Duodenal mucosa (tissue), 2 donors: ENCODE results near the gene TMEM178B.
"Not testable (repeated sequence)": the region's sequence is repeated elsewhere in the genome, so short reads cannot be mapped to it uniquely, and the experiment has no call there.

ENCODE experiments used
- H3K27ac ChIP-seq: one replicate; pipeline ENCODE4 v1.7.0; 2013; ENCODE audit warnings: low read depth, low read length
- H3K27me3 ChIP-seq, 2 donors: one replicate each; pipeline ENCODE4 v1.7.0; 2013; ENCODE audit warnings: low read length in 2 of 2, control low read depth in 1 of 2; ENCODE audit not compliant: insufficient read depth in 2 of 2, control insufficient read depth in 1 of 2
- H3K36me3 ChIP-seq, 2 donors: one replicate each; pipeline ENCODE4 v1.7.0; 2013; ENCODE audit warnings: low read length in 2 of 2, control low read depth in 1 of 2; ENCODE audit not compliant: insufficient read depth in 2 of 2, control insufficient read depth in 1 of 2
- H3K4me1 ChIP-seq, 2 donors: one replicate each; pipeline ENCODE4 v1.7.0; 2013; ENCODE audit warnings: low read length in 2 of 2, control low read depth in 1 of 2; ENCODE audit not compliant: insufficient read depth in 2 of 2, control insufficient read depth in 1 of 2
- H3K4me3 ChIP-seq, 2 donors: one replicate each; pipeline ENCODE4 v1.7.0; 2013; ENCODE audit warnings: low read length in 2 of 2, low read depth in 1 of 2
- H3K9ac ChIP-seq, 2 donors: one replicate each; pipeline ENCODE4 v1.7.0; 2013; ENCODE audit warnings: low read length in 2 of 2, low read depth in 1 of 2
- H3K9me3 ChIP-seq, 2 donors: one replicate each; pipeline ENCODE4 v1.7.0; 2013; ENCODE audit warnings: low read length in 2 of 2, control low read depth in 1 of 2; ENCODE audit not compliant: control insufficient read depth in 1 of 2

The TMEM178B gene

GRCh38 chr7:141045126-141045841 is 28.6 kb upstream of the TMEM178B start:
- Histone ChIP-seq H3K4me3 (no peak overlapping the region), H3K9me3 (no peaks in the 10 kb centered on the region), H3K27ac (no peak overlapping the region), H3K36me3 (no peaks in the 10 kb centered on the region), H3K4me1 (no peaks in the 10 kb centered on the region), H3K9ac (no peak overlapping the region), H3K27me3 (no peaks in the 10 kb centered on the region)

- H3K4me3 ChIP-seq = no peak overlapping the region
- no peaks in the 10 kb centered on the region for H3K27me3 ChIP-seq
- no peak overlapping the region for H3K9ac ChIP-seq
- no peaks in the 10 kb centered on the region for H3K4me1 ChIP-seq
- no peak overlapping the region for H3K27ac ChIP-seq
- no peaks in the 10 kb centered on the region for H3K36me3 ChIP-seq
- H3K9me3 ChIP-seq = no peaks in the 10 kb centered on the region
Measured at GRCh38 chr7:141045842-141046620, 27.8 kb upstream of the TMEM178B start.

- Histone ChIP-seq H3K9ac (no peak overlapping the region), H3K4me1 (no peaks in the 10 kb centered on the region), H3K27me3 (peaks cover 0 to 9% of the 10 kb centered on the region in 2 donors), H3K4me3 (no peak overlapping the region), H3K27ac (no peak overlapping the region), H3K9me3 (no peaks in the 10 kb centered on the region), H3K36me3 (no peaks in the 10 kb centered on the region)
Measured at GRCh38 chr7:141053626-141054025, 20.2 kb upstream of the TMEM178B start.

- no peak overlapping the region for H3K4me3 ChIP-seq
- H3K27me3 ChIP-seq = peaks cover 0 to 9% of the 10 kb centered on the region in 2 donors
- H3K27ac ChIP-seq = no peak overlapping the region
- H3K9me3 ChIP-seq = no peaks in the 10 kb centered on the region
- H3K9ac ChIP-seq = no peak overlapping the region
- no peaks in the 10 kb centered on the region for H3K4me1 ChIP-seq
- no peaks in the 10 kb centered on the region for H3K36me3 ChIP-seq
Measured at GRCh38 chr7:141055146-141055545, 18.7 kb upstream of the TMEM178B start.

GRCh38 chr7:141057788-141058187 is 16.1 kb upstream of the TMEM178B start:
- H3K36me3 ChIP-seq = no peaks in the 10 kb centered on the region
- H3K9ac ChIP-seq = no peak overlapping the region
- no peaks in the 10 kb centered on the region for H3K9me3 ChIP-seq
- H3K27ac ChIP-seq = no peak overlapping the region
- no peak overlapping the region for H3K4me3 ChIP-seq
- peaks cover 0 to under 1% of the 10 kb centered on the region in 2 donors for H3K27me3 ChIP-seq
- H3K4me1 ChIP-seq = no peaks in the 10 kb centered on the region

GRCh38 chr7:141067856-141068255 is 6.0 kb upstream of the TMEM178B start:
- H3K9me3 ChIP-seq, H3K4me3 ChIP-seq: not testable (repeated sequence)

GRCh38 chr7:141071260-141071854 is 2.5 kb upstream of the TMEM178B start:
- Histone ChIP-seq H3K4me1 (peaks cover 14 to 20% of the 10 kb centered on the region in 2 donors), H3K9me3 (no peaks in the 10 kb centered on the region), H3K27me3 (peaks cover 52 to 53% of the 10 kb centered on the region in 2 donors), H3K36me3 (no peaks in the 10 kb centered on the region), H3K9ac (no peak overlapping the region), H3K27ac (no peak overlapping the region), H3K4me3 (peak overlapping the region; percentile 57 to 60)

More at GRCh38 chr7:141067856-141068255, 6.0 kb upstream of the TMEM178B start:
- not testable (repeated sequence) for H3K27ac ChIP-seq, H3K9ac ChIP-seq, H3K36me3 ChIP-seq
- Histone ChIP-seq H3K4me1 (peaks cover 14 to 15% of the 10 kb centered on the region in 2 donors), H3K27me3 (peaks cover 26 to 31% of the 10 kb centered on the region in 2 donors)

GRCh38 chr7:141071855-141072547 is 1.9 kb upstream of the TMEM178B start:
- H3K9me3 ChIP-seq = no peaks in the 10 kb centered on the region
- peaks cover 14 to 20% of the 10 kb centered on the region in 2 donors for H3K4me1 ChIP-seq
- H3K9ac ChIP-seq = no peak overlapping the region
- peak overlapping the region; percentile 57 to 60 for H3K4me3 ChIP-seq
- H3K27me3 ChIP-seq = peaks cover 58% of the 10 kb centered on the region in 2 donors
- no peaks in the 10 kb centered on the region for H3K36me3 ChIP-seq
- H3K27ac ChIP-seq = no peak overlapping the region

- H3K36me3 ChIP-seq = no peaks in the 10 kb centered on the region
- H3K9me3 ChIP-seq = no peaks in the 10 kb centered on the region
- H3K4me1 ChIP-seq = peaks cover 14 to 20% of the 10 kb centered on the region in 2 donors
- no peak overlapping the region for H3K27ac ChIP-seq
- peaks cover 62 to 63% of the 10 kb centered on the region in 2 donors for H3K27me3 ChIP-seq
- H3K9ac ChIP-seq = no peak overlapping the region
- peak overlapping the region; percentile 40 to 60 for H3K4me3 ChIP-seq
Measured at GRCh38 chr7:141072548-141073172, 1.2 kb upstream of the TMEM178B start.
